NCI-H146 treated with DMSO at 0.1 percent for 48 hours (cell line): ENCODE measurements around the gene PRDM15.

Source experiments
- DNase-seq: peaks from one replicate; lab custom pipeline; 2025; ENCODE audit not compliant: unreplicated experiment; lab: John Stamatoyannopoulos, UW

PRDM15 gene

GRCh38 chr21:41907496-41908258 is 28.5 kb upstream of the PRDM15 start:
- DNase-seq: no peak

DNA sequence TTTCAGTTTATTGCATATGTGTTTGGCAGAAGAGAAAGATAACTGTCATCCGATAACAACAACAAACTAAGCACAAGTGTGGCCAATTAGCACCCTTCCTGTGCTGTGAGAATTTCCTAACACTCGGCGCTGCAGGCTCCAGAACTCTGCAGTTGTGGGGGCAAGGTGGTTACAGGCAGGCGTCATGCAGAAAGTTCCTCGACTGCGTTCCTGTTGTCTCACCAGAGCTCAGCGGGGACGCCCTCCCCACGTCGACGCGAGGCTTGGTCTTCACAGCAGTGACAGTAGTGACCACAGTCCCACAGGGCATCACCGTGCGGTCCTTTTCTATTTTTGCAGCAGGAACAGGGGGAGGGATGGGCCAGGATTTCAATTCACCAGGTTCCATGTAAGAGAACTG is 27.6 kb upstream of the PRDM15 start:
- no peak for DNase-seq

DNA sequence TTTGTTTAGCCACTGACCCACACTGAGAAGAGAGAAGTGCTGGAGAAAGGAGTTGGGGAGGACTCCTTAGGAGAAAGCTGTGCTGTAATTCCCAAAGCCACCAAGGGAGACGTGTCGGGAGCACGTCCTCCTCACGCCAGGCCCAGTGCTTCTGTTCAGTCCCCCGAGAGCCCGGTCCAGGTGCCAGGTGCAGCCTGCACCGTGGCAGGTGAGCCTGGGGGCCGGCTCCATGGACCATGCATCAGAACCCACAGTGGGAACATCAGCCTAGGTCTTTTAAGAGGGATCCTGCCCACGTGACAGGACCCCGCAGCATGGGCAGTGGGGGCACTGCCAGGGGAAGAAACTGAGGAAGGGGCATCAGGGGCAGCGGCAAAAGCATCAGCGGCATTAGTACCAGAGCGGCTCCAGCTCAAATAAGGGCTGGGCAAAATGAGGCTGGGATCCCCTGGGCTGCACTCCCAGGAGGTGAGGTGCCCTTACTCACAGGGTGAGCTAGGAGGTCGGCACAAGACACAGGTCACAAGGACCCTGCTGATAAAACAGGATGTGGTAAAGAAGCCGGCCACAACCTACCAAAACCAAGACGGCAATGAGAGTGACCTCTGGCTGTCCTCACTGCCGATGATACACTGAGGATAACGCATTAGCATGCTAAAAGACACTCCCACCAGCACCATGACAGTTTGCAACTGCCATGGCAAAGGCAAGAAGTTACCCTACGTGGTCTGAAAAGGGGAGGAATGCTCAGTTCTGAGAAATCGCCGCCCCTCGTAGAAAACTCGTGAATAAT is 24.6 kb upstream of the PRDM15 start:
- no peak for DNase-seq

DNA sequence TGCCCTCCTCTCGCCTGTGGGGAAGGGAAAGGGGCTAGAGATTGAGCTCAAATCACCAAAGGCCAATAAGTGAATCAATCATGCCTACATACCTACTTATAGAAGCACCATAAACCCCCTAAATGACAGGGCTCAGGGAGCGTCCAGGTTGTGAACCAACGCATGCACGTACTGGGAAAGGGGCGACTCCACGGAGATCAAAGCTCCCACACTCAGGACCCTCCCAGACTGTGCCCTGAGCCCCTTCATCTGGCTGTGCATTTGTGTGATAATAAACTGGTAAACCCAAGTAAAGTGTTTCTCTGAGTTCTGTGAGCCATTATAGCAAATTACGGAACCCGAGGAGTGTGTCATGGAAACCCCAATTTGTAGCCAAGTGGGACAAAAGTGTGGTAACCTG is 23.8 kb upstream of the PRDM15 start:
- DNase-seq: no peak

- DNase-seq: no peak
Observed at GRCh38 chr21:41901782-41902181, 22.6 kb upstream of the PRDM15 start.

DNA sequence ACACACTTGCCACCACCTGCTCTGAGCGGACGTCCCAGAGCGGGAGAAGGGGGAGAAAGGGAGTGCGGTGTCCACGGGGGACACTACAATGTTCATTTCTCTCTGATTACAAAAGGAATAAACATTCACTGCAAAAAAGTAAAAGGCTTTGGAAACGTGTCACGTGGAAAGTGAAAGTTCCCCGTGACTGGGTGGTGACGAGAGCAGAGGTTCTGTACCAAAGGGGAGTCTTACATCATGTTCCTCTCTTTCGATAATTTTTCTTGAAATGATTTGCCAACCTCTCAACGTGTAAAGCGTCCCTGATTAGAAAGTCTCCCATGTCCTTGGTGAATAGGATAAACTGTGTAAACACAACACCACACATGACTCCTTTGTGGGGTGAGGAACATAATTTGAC is 22.0 kb upstream of the PRDM15 start:
- DNase-seq: no peak

GRCh38 chr21:41900401-41900800 is 21.3 kb upstream of the PRDM15 start:
- DNase-seq: no peak

DNA sequence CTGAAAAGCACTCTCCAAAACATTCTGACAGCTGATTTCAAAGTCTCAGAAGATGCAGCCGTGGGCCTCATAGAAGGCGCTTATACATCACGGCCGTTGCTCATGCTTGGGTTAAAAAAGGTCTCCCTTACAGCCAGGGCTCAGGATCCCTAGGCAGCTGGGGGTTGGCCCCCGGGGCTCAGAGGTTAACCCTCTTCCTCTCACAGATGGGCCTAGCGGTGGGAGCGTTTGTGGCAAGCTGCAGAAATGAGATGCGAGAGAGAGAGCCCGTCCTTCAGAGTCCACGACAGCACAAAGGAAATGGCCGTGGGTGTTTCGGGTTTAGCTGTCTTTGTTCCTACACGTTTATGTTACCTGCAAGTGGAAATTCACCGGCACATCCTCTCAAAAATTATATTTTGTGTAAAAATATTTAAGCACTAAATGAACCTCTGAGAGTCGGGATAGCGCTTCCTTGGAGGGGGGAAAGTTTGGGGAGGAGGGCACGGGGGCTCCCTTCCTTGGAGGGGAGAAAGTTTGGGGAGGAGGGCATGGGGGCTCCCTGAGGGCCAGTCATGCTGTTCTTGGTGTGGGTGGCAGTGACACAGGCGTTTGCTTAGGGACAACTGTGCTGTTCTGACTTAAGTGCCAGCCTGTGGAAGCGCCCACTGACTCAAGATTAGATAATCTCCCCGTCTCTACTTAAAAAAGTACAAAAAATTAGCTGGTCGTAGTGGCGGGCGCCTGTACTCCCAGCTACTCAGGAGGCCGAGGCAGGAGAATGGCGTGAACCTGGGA is 20.5 kb upstream of the PRDM15 start:
- no peak for DNase-seq

GRCh38 chr21:41898998-41899397 is 19.9 kb upstream of the PRDM15 start:
- no peak for DNase-seq

- DNase-seq: no peak
Observed at GRCh38 chr21:41897700-41898099, 18.6 kb upstream of the PRDM15 start.

DNA sequence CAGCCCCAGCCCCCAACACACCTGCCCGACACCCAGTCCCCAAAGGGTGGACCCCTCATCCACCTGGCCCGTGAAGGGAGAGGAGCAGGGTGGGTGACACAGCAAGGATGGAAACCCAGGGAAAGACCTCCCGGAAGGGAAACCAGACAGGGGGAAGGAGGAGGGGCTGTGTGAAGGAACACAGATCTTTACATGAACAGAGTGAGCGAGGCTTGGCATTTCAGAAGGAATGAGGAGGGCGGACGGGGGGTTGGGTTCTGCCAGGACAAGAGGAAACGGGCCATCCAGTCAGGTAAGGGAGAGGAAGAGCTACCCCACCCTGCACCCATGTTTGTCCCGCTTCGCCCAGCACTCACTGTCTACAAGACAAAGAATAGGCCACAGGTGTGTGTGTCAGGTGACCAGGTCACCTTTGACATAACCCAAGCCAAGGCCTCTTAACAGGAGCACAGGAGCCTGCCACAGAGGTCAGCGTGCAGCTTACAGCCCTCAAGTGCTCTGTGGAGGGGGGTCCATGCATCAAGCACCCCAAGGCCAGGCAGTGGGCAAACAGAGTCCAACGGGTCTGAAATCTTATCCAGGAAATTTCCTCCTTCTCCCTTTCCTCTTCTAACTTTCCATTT is 18.0 kb upstream of the PRDM15 start:
- DNase-seq: no peak

GRCh38 chr21:41895643-41896493 is 16.7 kb upstream of the PRDM15 start:
- DNase-seq: no peak

DNA sequence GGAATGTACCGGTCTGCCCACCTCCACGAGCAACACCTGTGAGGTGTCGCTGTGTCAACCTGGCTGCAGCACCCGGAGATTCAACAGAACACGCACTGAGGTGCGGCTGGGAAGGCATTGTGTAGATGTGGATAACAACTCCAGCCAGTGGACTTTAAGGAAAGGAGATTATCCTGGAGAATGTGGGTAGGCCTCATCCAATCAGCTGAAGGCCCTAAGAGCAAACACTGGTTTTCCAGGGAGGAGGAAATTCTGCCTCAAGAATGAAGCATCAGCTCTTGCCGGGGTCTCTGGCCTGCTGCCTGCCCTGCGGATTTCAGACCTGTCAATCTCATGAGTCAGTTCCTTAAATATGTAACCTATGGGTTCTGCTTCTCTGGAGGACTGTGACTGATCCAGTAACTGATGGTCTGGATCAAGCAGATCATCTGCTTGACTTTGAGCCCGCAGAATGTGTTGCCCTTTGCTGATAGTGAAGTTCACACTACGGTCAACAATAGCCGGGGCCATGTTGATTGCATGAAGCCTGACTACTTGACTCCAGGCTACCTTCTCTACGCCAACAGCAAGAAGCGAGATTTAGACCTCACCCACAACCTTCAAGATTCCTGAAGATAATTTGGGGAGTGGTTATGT is 15.9 kb upstream of the PRDM15 start:
- DNase-seq: no peak

GRCh38 chr21:41894511-41894910 is 15.4 kb upstream of the PRDM15 start:
- DNase-seq: no peak

DNA sequence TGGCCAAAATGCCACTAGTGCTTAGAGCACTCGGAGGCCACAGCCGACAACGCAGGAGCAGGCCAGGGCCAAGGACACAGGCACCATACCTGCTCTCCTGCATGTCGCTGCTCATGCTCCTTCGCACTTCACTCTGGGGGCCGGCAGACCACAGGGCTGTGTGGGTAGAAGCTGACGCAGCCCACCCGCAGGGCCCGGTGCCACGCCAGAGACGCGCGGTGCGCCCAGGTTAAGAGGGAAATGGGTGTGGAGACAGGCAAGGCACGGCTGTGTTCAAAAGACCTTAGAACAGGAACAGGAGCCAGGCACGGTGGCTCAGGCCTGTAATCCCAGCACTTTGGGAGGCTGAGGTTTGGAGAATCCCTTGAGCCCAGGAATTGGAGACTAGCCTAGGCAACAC is 13.6 kb upstream of the PRDM15 start:
- DNase-seq: no peak

- DNase-seq: no peak
Observed at GRCh38 chr21:41891132-41891531, 12.0 kb upstream of the PRDM15 start.

- DNase-seq: no peak
Observed at GRCh38 chr21:41890355-41890754, 11.2 kb upstream of the PRDM15 start.

DNA sequence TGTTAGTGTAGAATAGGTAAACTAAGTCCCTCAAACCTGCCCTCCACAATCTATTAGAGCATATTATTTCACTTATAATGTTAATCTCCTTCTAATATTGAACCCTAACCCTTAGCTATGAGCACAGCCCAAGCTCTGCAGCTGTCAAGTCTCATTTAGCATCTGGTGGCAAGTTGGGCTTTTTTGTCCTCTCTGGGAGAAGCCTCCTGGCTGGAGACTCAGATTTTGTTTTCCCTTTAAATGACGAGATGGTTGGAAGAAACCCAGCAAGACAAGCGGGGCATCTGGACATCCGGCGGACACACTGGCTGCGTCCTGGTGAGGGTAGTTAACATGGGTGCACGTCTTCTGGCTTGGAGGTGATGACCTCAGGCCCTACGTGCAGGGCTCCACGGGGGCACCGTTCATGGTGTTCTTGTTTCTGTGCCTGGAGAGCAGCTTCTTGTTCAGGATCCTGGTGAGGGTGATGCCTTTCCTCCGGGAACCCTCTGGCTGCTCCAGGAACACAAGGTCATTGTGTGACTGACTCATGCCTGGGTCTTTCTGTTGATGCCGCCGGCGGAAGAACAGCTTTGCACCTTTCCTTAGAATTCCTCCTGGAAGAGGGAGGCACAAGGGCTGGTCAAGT is 9.7 kb upstream of the PRDM15 start:
- DNase-seq: no peak

DNA sequence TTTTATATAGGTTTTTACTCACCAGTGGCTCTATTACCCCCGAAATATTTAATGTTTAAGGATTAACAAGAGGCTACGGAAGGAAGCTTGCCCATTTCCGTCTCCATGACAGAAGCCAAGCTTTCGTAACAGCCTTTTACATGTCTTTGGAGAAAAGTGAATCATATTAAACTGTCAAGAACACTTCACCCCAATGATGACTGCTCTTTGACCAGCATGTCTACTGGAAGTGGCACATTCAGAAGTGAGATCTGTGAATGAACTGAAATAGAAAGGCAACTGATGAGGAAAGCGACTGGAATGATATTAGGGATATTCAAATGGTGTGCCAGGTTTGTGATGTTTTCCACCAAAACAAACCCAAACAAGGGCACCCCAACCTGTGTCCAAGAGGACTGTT is 8.5 kb upstream of the PRDM15 start:
- no peak for DNase-seq
